Right cardiac atrium (tissue), 5 donors: ENCODE results near the gene BAG3. TPM values are rescaled to one million over a fixed set of nuclear protein-coding genes. Genes with fewer than 3 reads are reported as not detected.

Experiments
- ATAC-seq, 2 donors: fragments of 200-7000 bp; cut with Tn5 transposase; one replicate each; pipeline versions ENCODE4 v1.8.0 to v1.9.1; 2020; ENCODE audit warnings: moderate library complexity in 2 of 2, mild to moderate bottlenecking in 1 of 2
- DNase-seq, 3 donors: peaks; one replicate each; pipeline ENCODE4 v3.0.0-alpha.2; 2020
- H3K27ac ChIP-seq: one replicate; pipeline ENCODE4 v1.5.1; 2013; ENCODE audit warnings: mild to moderate bottlenecking, low read length, control low read depth, moderate library complexity
- H3K27me3 ChIP-seq: one replicate; pipeline ENCODE4 v1.6.1; 2013; ENCODE audit not compliant: control insufficient read depth, insufficient read depth
- H3K4me1 ChIP-seq: one replicate; pipeline ENCODE4 v1.6.1; 2013; ENCODE audit warnings: low read length; ENCODE audit not compliant: control insufficient read depth, insufficient read depth
- H3K4me3 ChIP-seq: one replicate; pipeline ENCODE4 v1.5.1; 2013; ENCODE audit warnings: low read length, control low read depth
- H3K9me3 ChIP-seq: one replicate; pipeline ENCODE4 v1.6.1; 2013; ENCODE audit warnings: low read length; ENCODE audit not compliant: control insufficient read depth
- WGBS: extraction: QIAGEN DNeasy Blood & Tissue Kit; methylation state at CpG from one replicate; pipeline ENCODE4 v1.1.7; 2013; 5-methylcytosine and 5-hydroxymethylcytosine counted together
- intact Hi-C, 4 donors: fragments of 100-400 bp; cut with DNase I; formaldehyde crosslinking; loops; one replicate each; pipeline versions ENCODE4 v1.11.0 to v1.14.0; 2022 to 2023
- polyA plus RNA-seq: library from polyadenylated mRNA; stranded (reverse); fragments of 200-250 nt; gene quantifications from one replicate; pipeline ENCODE4 v1.2.3, GENCODE V29; 2013
- total RNA-seq, 4 donors: library from RNA; stranded (reverse); fragmentation: NEBNext Ultra II Directional; extraction: Animal tissue kit (Norgen Biotek cat#: 25700); gene quantifications; one replicate each; pipeline ENCODE4 v1.2.1, GENCODE V29; 2021
- donor health status: healthy with polysubstance abuse.
- donor health status: DM: no; HTN: yes; CAD: no.
- donor health status: DM: no; HTN: no; CAD: no.
- donor health status: DM: no; HTN: yes; CAD: no; lungs with severe emphysema.
- donor health status: DM: yes; HTN: yes; CAD: no.

Gene BAG3
- total and polyA plus RNA-seq, 5 donors: 111 to 166 (median 134) TPM

- Histone ChIP-seq H3K4me1 (peaks cover 24% of the 10 kb centered on the region), H3K9me3 (no peaks in the 10 kb centered on the region), H3K4me3 (no peak overlapping the region), H3K27ac (peak overlapping the region; percentile 97), H3K27me3 (no peaks in the 10 kb centered on the region)
- peak; percentile 83 to 87 (median 87) for DNase-seq
- 38% methylated on average over 12 of the region's 12 CpGs for WGBS
- intact Hi-C loops: no loop called here
- ATAC-seq: peak; percentile 86
These were observed 16.6 kb downstream of the BAG3 start for GRCh38 chr10:119667562-119668328.

GRCh38 chr10:119668461-119668860 is 17.3 kb downstream of the BAG3 start:
- Histone ChIP-seq H3K27ac (peak overlapping the region; percentile 81), H3K27me3 (no peaks in the 10 kb centered on the region), H3K9me3 (no peaks in the 10 kb centered on the region), H3K4me1 (peaks cover 24% of the 10 kb centered on the region), H3K4me3 (no peak overlapping the region)
- intact Hi-C loops: no loop called here
- DNase-seq (no peak), ATAC-seq (peak in 1 of 2 donors; percentile 2)
- 60% methylated on average over 6 of the region's 6 CpGs for WGBS

GRCh38 chr10:119669331-119669730 is 18.2 kb downstream of the BAG3 start:
- intact Hi-C loops: no loop called here
- 83% methylated on average over 5 of the region's 5 CpGs for WGBS
- peaks cover 19% of the 10 kb centered on the region for H3K4me1 ChIP-seq
- no peaks in the 10 kb centered on the region for H3K27me3 ChIP-seq
- H3K27ac ChIP-seq: peak overlapping the region; percentile 81
- H3K9me3 ChIP-seq: no peaks in the 10 kb centered on the region
- no peak overlapping the region for H3K4me3 ChIP-seq
- ATAC-seq (no peak), DNase-seq (no peak)

- Histone ChIP-seq H3K4me1 (peaks cover 19% of the 10 kb centered on the region), H3K27ac (peak overlapping the region; percentile 81), H3K4me3 (no peak overlapping the region), H3K27me3 (no peaks in the 10 kb centered on the region), H3K9me3 (no peaks in the 10 kb centered on the region)
- DNase-seq (no peak), ATAC-seq (no peak)
- intact Hi-C loops: no loop called here
- 68% methylated on average over 18 of the region's 18 CpGs for WGBS
These were observed 18.9 kb downstream of the BAG3 start for GRCh38 chr10:119669975-119670640.

- Histone ChIP-seq H3K4me1 (peaks cover 19% of the 10 kb centered on the region), H3K27me3 (no peaks in the 10 kb centered on the region), H3K9me3 (no peaks in the 10 kb centered on the region), H3K27ac (peak overlapping the region; percentile 81), H3K4me3 (no peak overlapping the region)
- no peak for ATAC-seq
- DNase-seq: no peak
- intact Hi-C loops: no loop called here
- WGBS: 60% methylated on average over 3 of the region's 3 CpGs
These were observed 19.5 kb downstream of the BAG3 start for GRCh38 chr10:119670717-119671116.

- Histone ChIP-seq H3K4me1 (peaks cover 13% of the 10 kb centered on the region), H3K4me3 (no peak overlapping the region), H3K27me3 (no peaks in the 10 kb centered on the region), H3K27ac (peak overlapping the region; percentile 30), H3K9me3 (no peaks in the 10 kb centered on the region)
- intact Hi-C loops: no loop called here
- ATAC-seq (no peak), DNase-seq (no peak)
- WGBS: 62% methylated on average over 4 of the region's 4 CpGs
These were observed 20.2 kb downstream of the BAG3 start for GRCh38 chr10:119671381-119671780.

- WGBS: 88% methylated on average over 23 of the region's 23 CpGs
- Histone ChIP-seq H3K4me1 (peaks cover 11% of the 10 kb centered on the region), H3K27ac (no peak overlapping the region), H3K9me3 (no peaks in the 10 kb centered on the region), H3K4me3 (no peak overlapping the region), H3K27me3 (no peaks in the 10 kb centered on the region)
- intact Hi-C loops: no loop called here
- DNase-seq (peak in 1 of 3 donors; percentile 52), ATAC-seq (no peak)
These were observed 21.1 kb downstream of the BAG3 start for GRCh38 chr10:119672291-119672690.

GRCh38 chr10:119673271-119673670 is 22.1 kb downstream of the BAG3 start:
- H3K27me3 ChIP-seq: no peaks in the 10 kb centered on the region
- H3K9me3 ChIP-seq: no peaks in the 10 kb centered on the region
- DNase-seq: no peak
- H3K4me1 ChIP-seq: peaks cover 6% of the 10 kb centered on the region
- WGBS: 55% methylated on average over 4 of the region's 4 CpGs
- no peak for ATAC-seq
- no peak overlapping the region for H3K27ac ChIP-seq
- no peak overlapping the region for H3K4me3 ChIP-seq
- intact Hi-C loops: no loop called here

- 64% methylated on average over 9 of the region's 9 CpGs for WGBS
- Histone ChIP-seq H3K9me3 (no peaks in the 10 kb centered on the region), H3K4me1 (peaks cover 7% of the 10 kb centered on the region), H3K27ac (no peak overlapping the region), H3K4me3 (no peak overlapping the region), H3K27me3 (no peaks in the 10 kb centered on the region)
- DNase-seq (no peak), ATAC-seq (no peak)
- intact Hi-C loops: no loop called here
These were observed 24.4 kb downstream of the BAG3 start for GRCh38 chr10:119675483-119676170.

GRCh38 chr10:119677126-119677525 is 25.9 kb downstream of the BAG3 start:
- intact Hi-C loops: no loop called here
- H3K27me3 ChIP-seq: no peaks in the 10 kb centered on the region
- H3K27ac ChIP-seq: no peak overlapping the region
- H3K9me3 ChIP-seq: no peaks in the 10 kb centered on the region
- DNase-seq: no peak
- H3K4me3 ChIP-seq: no peak overlapping the region
- 92% methylated on average over 6 of the region's 6 CpGs for WGBS
- ATAC-seq: no peak
- H3K4me1 ChIP-seq: peaks cover 8% of the 10 kb centered on the region
